ENCODE measurements around the gene CCDC159.

DNA sequence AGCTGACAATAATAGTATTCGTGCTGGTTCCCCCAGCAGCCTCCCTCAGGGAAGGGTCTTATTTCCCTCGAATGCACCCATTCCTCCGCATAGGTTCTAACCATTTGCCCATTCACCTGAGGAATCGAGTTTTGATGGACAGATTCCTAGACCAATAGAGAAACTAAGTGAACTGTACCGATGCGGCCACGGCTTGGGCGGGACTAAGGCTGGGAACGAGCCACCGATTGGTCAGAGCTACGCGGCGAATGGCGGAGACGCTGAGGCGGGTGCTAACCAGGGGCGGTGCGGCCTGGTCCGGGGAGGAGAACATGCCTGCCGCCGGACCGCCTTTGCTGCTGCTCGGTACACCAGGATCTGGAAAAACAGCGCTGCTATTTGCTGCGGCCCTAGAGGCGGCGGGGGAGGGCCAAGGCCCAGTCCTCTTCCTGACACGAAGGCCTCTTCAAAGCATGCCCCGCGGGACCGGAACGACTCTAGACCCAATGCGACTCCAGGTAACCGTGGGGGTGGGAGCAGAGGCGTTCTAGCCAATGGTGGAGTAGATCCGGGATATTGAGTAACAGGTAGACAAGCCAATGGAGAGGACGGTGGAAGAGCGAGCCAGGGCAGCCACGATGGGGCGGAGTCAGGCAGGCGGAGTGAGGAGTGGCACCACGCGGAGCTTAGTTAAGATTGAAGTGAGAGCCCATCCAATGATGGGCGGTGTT is 28.3 kb downstream of the CCDC159 start, which contains the start of gene SWSAP1:
- peak; percentile 75 for TF ChIP-seq POLR2AphosphoS5 (IDR thresholded peaks at IDR 0.05; ENCODE audit: low read depth, low read length)
- TF ChIP-seq, protein P1, sequence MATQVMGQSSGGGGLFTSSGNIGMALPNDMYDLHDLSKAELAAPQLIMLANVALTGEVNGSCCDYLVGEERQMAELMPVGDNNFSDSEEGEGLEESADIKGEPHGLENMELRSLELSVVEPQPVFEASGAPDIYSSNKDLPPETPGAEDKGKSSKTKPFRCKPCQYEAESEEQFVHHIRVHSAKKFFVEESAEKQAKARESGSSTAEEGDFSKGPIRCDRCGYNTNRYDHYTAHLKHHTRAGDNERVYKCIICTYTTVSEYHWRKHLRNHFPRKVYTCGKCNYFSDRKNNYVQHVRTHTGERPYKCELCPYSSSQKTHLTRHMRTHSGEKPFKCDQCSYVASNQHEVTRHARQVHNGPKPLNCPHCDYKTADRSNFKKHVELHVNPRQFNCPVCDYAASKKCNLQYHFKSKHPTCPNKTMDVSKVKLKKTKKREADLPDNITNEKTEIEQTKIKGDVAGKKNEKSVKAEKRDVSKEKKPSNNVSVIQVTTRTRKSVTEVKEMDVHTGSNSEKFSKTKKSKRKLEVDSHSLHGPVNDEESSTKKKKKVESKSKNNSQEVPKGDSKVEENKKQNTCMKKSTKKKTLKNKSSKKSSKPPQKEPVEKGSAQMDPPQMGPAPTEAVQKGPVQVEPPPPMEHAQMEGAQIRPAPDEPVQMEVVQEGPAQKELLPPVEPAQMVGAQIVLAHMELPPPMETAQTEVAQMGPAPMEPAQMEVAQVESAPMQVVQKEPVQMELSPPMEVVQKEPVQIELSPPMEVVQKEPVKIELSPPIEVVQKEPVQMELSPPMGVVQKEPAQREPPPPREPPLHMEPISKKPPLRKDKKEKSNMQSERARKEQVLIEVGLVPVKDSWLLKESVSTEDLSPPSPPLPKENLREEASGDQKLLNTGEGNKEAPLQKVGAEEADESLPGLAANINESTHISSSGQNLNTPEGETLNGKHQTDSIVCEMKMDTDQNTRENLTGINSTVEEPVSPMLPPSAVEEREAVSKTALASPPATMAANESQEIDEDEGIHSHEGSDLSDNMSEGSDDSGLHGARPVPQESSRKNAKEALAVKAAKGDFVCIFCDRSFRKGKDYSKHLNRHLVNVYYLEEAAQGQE (IDR thresholded peaks at IDR 0.05; ENCODE audit: insufficient read depth in 1 of 2, low read depth in 2 of 2, low read length in 2 of 2) = no peak

Data from PFSK-1 (cell line).